NB4 (cell line): ENCODE data around the gene PTPN3.

ENCODE experiments used
- DNase-seq: peaks from one replicate; pipeline ENCODE4 v3.0.0; 2010; ENCODE audit warnings: low read depth
- H3K4me3 ChIP-seq: one replicate; pipeline ENCODE4 v1.5.1; 2011; ENCODE audit warnings: mild to moderate bottlenecking, low read depth, low read length, moderate library complexity
- CTCF ChIP-seq: IDR thresholded peaks from one replicate; pipeline ENCODE4 v1.5.1; 2012; ENCODE audit warnings: low read depth, low read length
- MAX ChIP-seq: IDR thresholded peaks from 2 replicates; pipeline ENCODE4 v1.6.1; 2011; ENCODE audit warnings: low read depth, low read length
- MYC ChIP-seq: IDR thresholded peaks from 2 replicates; pipeline ENCODE4 v1.6.1; 2011; ENCODE audit warnings: low read depth, low read length
- POLR2A ChIP-seq: IDR thresholded peaks from 2 replicates; pipeline ENCODE4 v1.6.1; 2011; ENCODE audit warnings: mild to moderate bottlenecking; ENCODE audit not compliant: insufficient read length; ENCODE audit errors: extremely low read depth

PTPN3 gene

GRCh38 chr9:109482391-109482916 lies 15.7 kb downstream of the PTPN3 start:
- TF ChIP-seq POLR2A (no peak), MAX (no peak)

GRCh38 chr9:109481856-109482255 lies 16.3 kb downstream of the PTPN3 start:
- no peak for DNase-seq
- TF ChIP-seq MYC, result no peak
- TF ChIP-seq CTCF, result no peak
- no peak for TF ChIP-seq MAX
- TF ChIP-seq POLR2A, result no peak
- H3K4me3 ChIP-seq, result no peak overlapping the region

More at GRCh38 chr9:109482391-109482916, 15.7 kb downstream of the PTPN3 start:
- DNase-seq, result no peak
- no peak overlapping the region for H3K4me3 ChIP-seq

- no peak overlapping the region for H3K4me3 ChIP-seq
- no peak for DNase-seq
- TF ChIP-seq MYC (no peak), POLR2A (no peak), MAX (no peak), CTCF (no peak)
Measured at GRCh38 chr9:109479822-109480221, 18.3 kb downstream of the PTPN3 start.

GRCh38 chr9:109478665-109479380 lies 19.3 kb downstream of the PTPN3 start:
- TF ChIP-seq MAX (no peak), POLR2A (no peak), MYC (no peak), CTCF (no peak)
- DNase-seq, result no peak
- no peak overlapping the region for H3K4me3 ChIP-seq

GRCh38 chr9:109478051-109478563 lies 20.0 kb downstream of the PTPN3 start:
- no peak for DNase-seq
- no peak for TF ChIP-seq MYC
- TF ChIP-seq POLR2A, result no peak
- no peak for TF ChIP-seq MAX
- TF ChIP-seq CTCF, result no peak
- no peak overlapping the region for H3K4me3 ChIP-seq
